Measurements from ENCODE around the gene RIPOR1.

Gene RIPOR1

GRCh38 chr16:67558859-67559258 lies 30.2 kb downstream of the RIPOR1 start:
- DNase-seq = no peak

GRCh38 chr16:67560827-67561342 lies 32.3 kb downstream of the RIPOR1 start:
- no peak for DNase-seq

- DNase-seq = no peak
Measured at GRCh38 chr16:67561501-67561823, 32.8 kb downstream of the RIPOR1 start.

- DNase-seq = peak; percentile 98
Measured at GRCh38 chr16:67561824-67562525, 33.3 kb downstream of the RIPOR1 start.

- DNase-seq = peak; percentile 91
Measured at GRCh38 chr16:67562526-67562917, 33.9 kb downstream of the RIPOR1 start, which contains the start of gene CTCF. Gene CTCF, plus strand, starts transcription at chr16:67562526. Its CDS starts 48,307 bp downstream, at chr16:67610833.

GRCh38 chr16:67562918-67563707 lies 34.5 kb downstream of the RIPOR1 start:
- peak; percentile 78 for DNase-seq

- peak; percentile 29 for DNase-seq
Measured at GRCh38 chr16:67563708-67564468, 35.3 kb downstream of the RIPOR1 start.

- DNase-seq = no peak
Measured at GRCh38 chr16:67565470-67566100, 37.0 kb downstream of the RIPOR1 start.

GRCh38 chr16:67571464-67571863 lies 42.8 kb downstream of the RIPOR1 start:
- no peak for DNase-seq

- DNase-seq = no peak
Measured at GRCh38 chr16:67571981-67572431, 43.4 kb downstream of the RIPOR1 start.

- DNase-seq = no peak
Measured at GRCh38 chr16:67579686-67580085, 51.1 kb downstream of the RIPOR1 start.

- DNase-seq = no peak
Measured at GRCh38 chr16:67580202-67580601, 51.6 kb downstream of the RIPOR1 start.

GRCh38 chr16:67593288-67593687 lies 64.7 kb downstream of the RIPOR1 start:
- no peak for DNase-seq

- no peak for DNase-seq
Measured at GRCh38 chr16:67593701-67594100, 65.1 kb downstream of the RIPOR1 start.

GRCh38 chr16:67594256-67594915 lies 65.8 kb downstream of the RIPOR1 start:
- DNase-seq = no peak

GRCh38 chr16:67594956-67595355 lies 66.3 kb downstream of the RIPOR1 start:
- no peak for DNase-seq
